Esophagus mucosa (tissue), 1 donor: ENCODE measurements around the gene MNAT1. TPM values are rescaled to one million over a fixed set of nuclear protein-coding genes. Genes with fewer than 3 reads are reported as not detected.
A peak's percentile ranks its signal among the peaks of the same experiment; 100 is the strongest.
"Not testable (repeated sequence)": the region's sequence is repeated elsewhere in the genome, so short reads cannot be mapped to it uniquely, and the experiment has no call there.

Experiments
- ATAC-seq: fragments of 200-7000 bp; cut with Tn5 transposase; one replicate; pipeline ENCODE4 v1.9.1; 2020
- total RNA-seq: library from RNA; stranded (reverse); gene quantifications from one replicate; pipeline ENCODE4 v1.2.4, GENCODE V29; 2023
- donor health status: DM: yes; HTN: yes; CAD: no.

MNAT1 gene
- total RNA-seq, 1 donor from 2014 or later: 25.3 TPM

DNA sequence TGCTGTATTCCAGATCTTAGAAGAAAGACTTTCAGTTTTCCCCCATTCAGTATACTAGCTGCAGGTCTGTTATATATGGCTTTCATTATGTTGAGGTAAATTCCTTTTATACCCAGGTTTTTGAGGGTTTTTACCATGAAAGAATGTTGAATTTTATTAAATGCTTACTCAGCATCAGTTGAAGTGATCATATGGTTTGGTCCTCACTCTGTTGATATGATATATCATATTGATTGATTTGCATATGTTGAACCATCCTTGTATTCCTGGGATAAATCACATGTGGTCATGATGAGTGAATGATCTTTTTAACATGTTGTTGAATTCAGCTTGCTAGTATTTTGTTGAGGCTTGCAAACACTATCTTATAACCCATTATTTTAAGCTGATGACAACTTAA lies 149.6 kb downstream of the MNAT1 start:
- ATAC-seq: no peak

DNA sequence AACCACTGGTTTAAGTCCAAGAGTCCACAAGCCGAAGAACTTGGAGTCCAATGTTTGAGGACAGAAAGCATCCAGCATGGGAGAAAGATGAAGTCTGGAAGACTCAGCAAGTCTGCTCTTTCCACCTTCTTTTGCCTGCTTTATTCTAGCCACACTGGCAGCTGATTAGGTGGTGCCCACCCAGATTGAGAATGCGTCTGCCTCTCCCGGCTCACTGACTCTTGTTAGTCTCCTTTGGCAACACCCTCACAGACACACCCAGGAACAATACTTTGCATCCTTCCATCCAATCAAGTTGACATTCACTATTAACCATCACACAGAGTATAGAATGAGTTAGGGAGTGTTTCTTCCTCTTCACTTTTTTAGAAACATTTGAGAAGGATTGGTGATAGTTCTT lies 156.1 kb downstream of the MNAT1 start:
- ATAC-seq: not testable (repeated sequence)

DNA sequence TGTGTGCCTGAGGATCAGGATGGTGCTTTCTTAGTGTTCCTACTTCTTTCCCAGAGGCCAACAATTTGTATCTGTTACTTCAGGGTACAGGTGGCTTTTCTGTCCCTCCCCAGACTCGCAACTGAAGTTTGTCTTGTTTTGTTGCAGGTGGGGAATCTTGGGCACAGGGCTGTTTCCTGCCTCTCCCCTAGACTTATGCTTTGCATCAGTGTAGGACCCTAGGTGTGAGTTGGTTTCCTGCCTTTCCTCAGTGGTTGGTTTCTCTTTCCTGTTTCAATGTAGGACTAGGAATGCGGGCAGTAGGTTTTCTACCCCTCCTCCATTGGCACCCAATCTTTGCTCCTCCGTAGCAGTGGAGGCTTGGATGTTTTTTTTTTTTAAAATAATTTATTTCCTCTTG lies 159.3 kb downstream of the MNAT1 start:
- ATAC-seq: no peak

DNA sequence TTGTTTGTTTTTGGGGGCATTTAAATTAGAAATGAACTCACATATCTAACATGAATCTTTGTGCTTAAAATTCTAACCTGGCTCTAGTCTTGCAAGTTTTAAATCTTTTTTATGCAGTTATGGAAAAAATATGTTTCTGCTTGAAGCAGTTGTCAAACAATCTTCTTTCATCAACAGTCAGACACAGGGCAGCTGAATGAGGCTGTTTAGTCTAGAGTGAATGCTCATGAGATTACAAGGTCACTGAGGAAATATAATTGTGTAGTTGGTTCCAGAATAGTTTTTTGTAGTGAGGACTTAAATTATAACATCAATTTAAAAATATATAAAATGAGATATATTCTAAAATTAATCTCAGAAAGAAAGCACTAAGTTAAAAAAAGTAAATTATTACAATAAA lies 169.8 kb downstream of the MNAT1 start:
- ATAC-seq: no peak

DNA sequence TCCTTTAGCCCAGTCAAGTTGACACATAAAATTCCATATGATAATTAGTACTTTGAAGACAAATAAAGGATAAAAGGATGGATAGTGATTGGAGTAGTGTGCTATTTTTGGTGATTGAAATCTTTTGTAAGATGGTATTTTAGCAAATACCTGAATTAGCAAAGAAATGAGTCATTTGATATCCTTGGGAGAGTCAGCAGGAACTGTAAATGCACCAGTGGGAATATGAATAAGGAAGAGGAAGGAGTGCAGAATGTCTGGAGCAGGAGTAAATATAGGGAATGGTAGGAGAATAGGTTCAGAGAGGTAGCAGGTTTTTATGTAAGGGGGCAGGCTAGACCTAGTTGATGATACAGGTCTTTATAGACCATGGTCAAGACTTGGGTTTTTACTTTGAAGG lies 171.4 kb downstream of the MNAT1 start:
- no peak for ATAC-seq

DNA sequence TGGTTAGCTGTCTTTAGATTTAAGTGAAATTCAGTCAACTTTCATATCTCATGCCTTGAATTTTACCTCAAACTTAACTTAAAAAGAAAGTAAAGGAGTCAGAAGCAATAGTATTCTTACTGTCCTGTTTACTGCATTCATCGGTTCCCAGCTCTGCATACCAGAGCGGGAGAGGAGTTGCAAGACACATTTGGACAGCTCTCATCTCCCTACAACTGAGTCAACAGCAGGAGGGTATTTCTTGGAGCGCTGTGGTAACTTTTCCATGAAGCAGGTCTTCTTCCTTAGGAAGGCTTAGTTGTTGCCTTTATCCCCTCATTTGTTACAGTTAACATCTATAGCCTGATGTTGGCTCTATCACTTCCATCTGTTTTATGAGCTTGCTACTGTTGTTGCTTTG lies 181.2 kb downstream of the MNAT1 start:
- no peak for ATAC-seq

DNA sequence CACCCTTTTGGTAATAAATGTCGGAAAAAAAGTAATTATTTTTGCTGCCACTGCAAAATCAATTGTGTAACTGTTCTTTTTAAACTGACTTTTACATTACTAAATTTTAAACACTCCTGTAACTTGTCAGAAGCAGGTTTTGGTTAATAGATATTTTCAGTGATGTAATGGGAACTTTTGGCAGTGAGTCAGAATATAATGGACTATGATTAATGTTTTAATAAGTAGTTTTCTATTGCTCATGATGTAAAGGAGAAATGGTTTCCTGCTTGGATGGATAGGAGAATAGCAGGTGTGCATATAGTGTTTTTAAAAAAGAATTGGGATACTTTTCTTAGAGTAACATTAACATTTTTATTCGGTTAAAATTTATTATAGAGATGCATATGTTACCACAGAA lies 187.5 kb downstream of the MNAT1 start:
- ATAC-seq: peak; percentile 51

DNA sequence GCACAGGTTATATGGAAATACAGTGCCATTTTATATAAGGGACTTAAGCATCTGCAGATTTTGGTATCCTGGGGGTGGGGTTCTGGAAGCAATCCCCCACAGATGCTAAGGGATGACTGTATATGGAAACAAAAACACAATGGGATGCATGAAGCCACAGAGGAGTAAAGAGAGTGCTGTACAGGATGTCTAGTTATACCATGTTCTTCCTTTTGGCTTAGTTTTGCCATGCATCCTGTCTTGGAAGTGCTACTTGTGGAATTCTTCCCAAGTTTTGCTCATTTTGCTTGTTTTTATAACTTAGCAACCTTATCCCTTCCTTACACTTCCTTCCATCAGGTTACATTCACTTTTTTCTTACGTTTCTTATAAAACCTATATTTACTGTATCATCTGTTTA lies 190.7 kb downstream of the MNAT1 start:
- ATAC-seq: no peak

DNA sequence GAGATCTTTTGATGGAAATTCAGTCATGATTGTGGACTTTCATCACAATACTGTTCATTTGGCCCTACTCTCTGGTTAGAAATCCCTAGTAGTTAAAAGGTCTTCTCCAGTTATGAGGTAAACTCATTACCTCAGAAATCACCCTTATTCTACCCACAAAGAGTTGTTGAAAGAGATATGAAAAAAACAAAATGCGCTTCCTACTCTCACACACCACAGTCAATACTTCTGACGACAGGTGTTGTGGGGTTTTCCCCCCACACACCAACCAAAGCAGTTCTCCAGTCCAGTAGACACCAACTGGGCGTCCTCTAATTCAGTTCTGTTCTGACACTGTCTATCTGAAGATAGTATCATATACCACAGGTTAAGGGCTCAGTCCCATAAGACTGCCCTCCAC lies 191.4 kb downstream of the MNAT1 start:
- no peak for ATAC-seq

DNA sequence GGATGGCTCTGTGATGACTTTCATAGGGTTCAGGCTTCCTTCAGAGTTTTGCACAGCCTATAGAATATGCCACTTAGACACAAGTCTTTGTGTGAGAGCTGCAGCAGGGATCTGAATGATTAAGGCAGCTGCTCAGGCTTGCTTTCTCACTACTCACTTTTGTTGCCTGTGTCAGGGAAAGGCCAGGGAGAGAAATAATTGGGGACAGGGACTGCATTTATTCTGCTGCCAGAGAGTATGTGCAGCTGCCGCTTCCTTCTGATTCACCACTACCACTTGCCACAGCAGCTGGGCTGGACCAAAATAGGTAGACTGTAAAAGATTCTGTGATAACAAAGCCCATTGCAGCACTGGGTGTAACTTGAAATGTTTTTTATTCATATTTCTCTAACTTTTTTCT lies 196.7 kb downstream of the MNAT1 start:
- no peak for ATAC-seq

DNA sequence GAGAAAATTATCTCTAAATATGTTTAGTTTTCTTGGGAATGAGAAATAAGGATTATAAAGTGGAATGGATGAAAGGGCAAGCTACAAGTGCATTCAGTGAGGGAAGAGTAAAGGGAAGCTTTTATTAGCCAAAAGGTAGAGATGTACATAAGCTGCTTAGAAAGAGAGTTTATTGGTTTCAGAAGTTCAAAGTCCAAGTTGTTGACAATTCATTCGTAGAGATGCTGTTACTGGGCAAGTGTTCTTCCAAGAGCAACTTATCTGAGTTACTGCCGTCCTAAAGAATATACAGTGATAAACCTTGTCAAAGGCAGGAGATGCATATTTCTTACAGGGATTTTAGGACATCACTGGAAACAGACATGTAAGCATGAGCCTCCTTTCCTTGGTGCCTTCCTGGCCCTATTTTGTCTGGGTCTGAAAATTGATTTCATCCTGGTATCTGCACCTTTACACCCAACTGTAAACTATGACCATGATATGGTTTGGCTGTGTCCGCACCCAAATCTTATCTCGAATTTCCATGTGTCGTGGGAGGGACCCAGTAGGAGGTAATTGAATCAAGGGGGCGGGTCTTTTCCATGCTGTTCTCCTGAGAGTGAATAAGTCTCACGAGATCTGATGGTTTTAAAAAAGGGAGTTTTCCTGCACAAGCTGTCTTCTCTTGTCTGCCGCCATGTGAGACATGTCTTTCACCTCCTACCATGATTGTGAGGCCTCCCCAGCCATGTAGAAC lies 199.5 kb downstream of the MNAT1 start:
- ATAC-seq: no peak

DNA sequence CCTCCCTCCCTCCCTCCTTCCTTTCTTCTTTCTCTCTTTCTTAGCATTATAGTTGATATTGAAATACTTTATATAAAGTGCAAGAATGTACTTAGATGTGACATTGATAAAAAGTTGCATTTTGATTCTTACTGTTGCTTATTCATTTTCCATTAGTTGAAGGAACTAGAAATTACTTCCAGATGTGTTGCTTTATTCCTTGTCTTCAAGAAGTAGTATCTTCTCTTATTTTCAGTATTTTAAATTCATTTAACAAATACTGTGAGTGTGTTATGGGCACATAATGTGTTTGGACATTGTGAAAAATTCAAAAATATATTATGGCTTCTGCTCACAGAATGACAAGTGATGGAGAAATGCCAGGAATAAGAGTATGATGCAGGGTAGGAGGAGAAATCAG lies 200.8 kb downstream of the MNAT1 start:
- no peak for ATAC-seq

DNA sequence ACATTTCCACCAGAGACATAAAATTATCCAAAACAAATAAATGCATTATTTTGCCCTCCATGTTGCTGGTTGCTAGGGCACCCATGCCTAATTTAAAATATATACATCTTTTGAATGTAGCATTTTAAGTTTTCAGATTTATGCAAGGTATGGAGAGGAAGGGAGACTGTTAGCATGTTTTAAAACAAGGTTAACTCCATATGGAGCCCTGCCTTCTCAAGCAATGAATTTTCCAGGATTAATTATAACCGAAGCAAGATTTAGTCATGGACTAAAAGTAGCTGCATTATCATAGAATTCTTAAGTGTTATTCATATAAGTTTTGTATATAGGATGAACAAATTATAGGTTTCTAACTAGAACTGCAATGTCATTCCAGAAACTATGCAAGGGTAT lies 209.1 kb downstream of the MNAT1 start:
- ATAC-seq: no peak

DNA sequence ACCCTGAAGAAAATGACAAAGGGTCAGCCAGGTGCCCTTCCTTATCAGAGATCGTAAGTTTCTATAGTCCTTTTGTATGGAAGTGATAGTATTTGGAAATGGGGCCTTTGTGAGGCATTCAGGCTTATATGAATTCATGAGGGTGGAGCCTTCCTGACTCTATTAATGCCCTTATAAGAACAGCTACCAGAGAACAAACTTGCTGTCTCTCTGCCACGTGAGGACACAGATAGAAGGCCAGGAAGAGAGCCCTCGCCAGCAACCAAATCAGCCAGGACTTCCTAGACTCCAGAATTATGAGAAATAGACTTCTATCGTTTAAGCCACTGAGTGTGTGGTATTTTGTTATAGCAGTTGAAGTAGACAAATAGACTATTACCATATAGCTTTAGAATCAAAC lies 209.6 kb downstream of the MNAT1 start:
- ATAC-seq: no peak

DNA sequence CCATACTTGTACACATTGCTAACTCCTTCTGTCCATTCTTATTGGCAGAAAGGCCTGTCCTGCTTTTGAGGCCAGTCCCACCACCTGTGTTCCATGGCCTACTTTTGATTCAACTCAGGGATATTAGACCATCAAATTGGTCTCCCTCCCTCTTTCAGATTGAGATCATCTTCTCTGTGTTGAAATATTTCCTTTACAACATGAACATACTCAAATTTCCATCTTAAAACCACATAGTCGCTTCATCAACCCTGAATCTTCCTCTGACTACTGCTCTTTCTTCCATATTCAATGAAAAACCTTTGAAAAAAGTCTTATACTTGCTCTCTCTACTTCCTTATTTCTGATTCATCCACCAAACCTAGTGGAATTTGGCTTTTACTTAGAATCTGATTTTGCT lies 211.4 kb downstream of the MNAT1 start:
- no peak for ATAC-seq

DNA sequence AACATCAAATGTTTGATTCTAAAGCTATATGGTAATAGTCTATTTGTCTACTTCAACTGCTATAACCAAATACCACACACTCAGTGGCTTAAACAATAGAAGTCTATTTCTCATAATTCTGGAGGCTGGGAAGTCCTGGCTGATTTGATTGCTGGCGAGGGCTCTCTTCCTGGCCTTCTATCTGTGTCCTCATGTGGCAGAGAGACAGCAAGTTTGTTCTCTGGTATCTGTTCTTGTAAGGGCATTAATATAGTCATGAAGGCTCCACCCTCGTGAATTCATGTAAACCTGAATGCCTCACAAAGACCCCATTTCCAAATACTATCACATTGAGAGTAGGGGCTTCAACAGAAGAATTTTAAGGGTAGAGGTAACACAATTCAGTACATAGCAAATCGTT lies 212.2 kb downstream of the MNAT1 start:
- ATAC-seq: no peak

DNA sequence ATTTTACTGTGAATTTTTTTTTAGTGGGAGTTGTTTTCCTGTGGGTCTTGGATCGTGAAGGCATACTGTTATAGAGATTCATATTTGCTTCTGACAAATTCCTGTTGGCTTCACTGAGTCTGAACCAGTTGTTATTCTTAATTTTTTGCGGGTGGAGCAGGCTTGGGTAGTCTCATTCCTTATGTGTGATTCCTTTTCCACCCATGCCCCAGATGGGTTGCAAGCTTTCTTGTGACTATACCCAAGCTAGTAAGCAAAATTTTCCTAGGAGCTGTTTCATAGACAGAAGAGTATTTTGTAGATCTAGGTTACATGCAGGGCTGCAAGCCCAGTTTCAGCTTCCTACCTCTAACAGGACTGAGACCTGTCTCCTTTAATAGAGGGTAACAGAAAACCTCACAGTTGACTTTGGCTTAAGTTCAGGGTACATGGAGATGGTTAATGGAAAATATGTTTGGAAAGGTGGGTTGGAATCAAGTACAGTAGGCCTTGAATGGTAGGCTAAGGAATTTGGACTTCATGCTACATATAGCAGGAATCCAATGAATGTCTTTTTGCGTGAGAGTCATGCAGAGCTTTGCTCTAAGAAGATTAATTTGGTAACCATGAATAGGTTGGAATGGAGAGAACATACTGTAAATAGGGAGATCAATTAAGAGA lies 217.3 kb downstream of the MNAT1 start:
- ATAC-seq: no peak

DNA sequence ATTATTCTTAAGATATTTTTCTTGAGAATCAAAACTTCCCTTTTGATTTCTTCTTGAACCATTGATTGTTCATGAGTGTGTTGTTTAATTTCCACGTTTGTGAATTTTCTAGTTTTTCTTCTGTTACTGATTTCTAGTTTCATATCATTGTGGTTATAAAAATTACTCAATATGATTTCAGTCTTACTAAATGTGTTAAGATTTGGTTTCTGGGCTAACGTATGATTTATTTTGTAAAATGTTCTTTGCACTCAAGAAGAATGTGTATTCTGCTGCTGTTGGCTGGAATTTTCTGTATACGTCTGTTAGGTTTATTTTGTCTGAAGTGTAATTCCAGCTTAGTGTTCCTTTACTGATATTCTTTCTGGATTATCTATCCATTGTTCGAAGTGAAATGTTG lies 221.6 kb downstream of the MNAT1 start:
- ATAC-seq: no peak

DNA sequence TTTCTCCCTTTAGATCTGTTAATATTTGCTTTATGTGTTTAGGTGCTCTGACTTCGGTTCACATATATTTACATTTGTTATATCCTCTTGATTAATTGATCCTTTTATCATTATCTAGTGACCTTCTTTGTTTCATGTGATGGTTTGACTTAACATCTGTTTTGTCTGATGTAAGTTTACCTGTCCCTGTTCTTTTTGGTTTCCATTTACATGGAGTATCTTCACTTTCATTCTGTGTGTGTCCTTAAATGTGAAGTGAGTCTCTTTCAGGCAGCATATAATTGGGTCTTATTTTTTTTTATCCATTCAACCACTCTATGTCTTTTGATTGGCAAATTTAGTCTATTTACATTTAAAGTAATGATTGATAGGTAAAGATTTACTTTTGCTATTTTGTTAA lies 222.1 kb downstream of the MNAT1 start:
- ATAC-seq: no peak

DNA sequence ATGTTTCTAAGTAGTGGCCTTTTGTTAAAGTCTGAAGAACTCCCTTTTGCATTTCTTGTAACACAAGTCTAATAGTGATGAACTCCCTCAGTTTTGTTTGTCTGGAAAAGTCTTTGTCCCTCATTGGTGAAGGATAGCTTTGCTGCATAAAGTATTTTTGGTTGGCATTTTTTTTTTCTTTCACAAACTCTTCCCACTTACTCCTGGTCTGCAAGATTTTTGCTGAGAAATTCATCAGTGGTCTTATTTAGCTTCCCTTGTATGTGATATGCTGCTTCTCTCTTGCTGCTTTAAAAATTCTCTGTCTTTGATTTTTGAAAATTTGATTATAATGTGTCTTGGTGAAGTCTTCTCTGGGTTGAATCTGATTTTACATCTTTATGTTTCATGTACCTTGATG lies 223.6 kb downstream of the MNAT1 start:
- ATAC-seq: no peak

DNA sequence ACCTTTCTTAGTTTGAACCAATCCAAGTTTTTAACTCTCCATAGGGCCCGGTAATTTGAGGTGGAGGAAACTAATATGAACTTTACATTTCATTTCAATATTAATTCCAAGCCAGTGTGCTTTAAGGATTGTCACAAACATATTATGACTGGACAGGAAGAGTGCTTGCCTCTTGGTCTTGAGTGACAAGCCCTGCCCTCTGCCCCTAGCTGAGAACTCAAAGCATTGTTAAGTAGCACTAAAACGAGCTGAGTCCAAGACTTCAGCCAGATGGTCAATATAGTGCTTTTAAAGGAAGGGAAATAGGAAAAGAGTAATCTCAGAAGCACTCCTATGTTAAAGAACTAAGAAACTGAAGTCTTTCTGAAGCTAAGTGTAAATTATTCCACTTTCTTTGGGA lies 229.2 kb downstream of the MNAT1 start:
- ATAC-seq: no peak

DNA sequence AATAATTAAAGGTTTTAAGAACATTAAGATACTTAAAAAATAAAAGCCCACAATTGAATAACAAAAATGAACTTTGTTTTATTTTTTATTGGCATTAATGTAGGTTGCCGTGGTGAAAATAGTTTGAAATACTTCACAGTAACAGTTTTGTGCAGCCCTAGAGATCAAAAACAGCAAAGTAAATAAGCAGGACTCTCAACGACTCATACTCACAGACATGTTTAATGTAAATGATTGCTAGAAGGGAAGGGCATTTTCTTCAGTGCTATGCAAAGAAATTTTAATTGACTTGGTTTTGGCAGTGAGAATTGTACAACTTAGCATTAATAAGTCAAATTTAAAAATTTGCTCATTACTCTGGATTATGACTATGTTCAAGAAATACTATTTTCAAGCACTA lies 230.3 kb downstream of the MNAT1 start:
- ATAC-seq: no peak

DNA sequence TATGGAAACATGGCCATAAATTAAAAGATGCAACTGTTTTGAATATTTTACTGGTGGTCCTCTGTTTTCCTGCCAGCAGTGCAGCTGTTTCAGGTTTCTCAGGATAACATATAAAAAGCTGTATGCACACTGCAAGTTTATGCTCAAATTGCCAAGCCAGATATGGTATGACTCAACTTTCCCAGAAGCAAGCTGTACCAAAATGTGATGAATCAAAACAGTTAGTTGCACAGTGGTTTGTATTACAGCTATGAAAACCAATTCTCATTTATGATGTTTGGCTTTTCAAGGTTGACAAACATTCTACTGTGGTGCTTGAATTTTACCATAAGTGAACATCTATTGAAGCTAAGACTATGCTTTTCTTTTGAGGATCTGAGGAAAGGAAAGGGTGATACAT lies 230.8 kb downstream of the MNAT1 start:
- no peak for ATAC-seq

DNA sequence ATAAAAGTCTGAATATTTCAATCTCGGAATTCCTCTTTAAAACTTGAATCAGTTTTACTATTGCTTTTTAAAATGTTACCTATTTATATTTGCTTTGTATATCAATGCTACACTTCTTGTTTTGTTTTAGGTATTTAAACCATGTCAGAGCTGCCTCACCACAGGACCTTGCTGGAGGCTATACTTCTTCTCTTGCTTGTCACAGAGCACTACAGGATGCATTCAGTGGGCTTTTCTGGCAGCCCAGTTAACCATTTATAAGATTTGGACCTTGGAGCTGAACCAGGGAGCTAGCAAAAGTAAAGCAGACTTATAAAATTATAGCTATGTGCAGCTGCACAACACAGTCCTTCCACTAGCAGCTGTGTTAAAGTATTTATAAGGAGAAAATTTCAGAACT lies 233.5 kb downstream of the MNAT1 start:
- ATAC-seq: no peak

DNA sequence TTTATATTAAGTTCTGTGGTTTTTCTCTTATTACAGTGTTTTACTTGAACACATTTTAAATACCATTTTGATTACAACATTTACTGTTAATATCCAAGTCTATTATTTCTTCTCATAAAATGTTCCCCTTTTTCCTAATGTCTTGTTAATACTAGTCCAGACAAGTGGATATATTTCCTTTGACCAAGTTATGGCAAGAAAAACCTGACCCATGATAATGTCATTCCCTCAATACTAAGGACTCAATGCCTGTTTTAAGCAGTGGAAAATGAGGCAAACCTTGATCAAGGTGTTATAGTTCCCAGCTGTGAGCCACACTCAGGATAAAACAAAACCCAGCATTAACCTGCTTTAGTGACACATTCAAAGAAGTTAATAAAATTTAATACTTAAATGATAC lies 234.1 kb downstream of the MNAT1 start:
- ATAC-seq: no peak
